GM12878 (cell line): ENCODE measurements around the gene TOX4.

Experiments used
- CHD1 ChIP-seq: IDR thresholded peaks from 2 replicates; pipeline ENCODE4 v1.6.1; 2012; ENCODE audit warnings: low read depth, low read length, improper control_type of control experiment
- NFYA ChIP-seq: IDR thresholded peaks from 2 replicates; pipeline ENCODE4 v1.6.1; 2011; ENCODE audit warnings: low read depth, mild to moderate bottlenecking, low read length, improper control_type of control experiment, borderline replicate concordance
- PAX5 ChIP-seq: IDR thresholded peaks from 2 replicates; pipeline ENCODE4 v1.6.1; 2011; ENCODE audit warnings: low read depth, low read length, borderline replicate concordance
- TF ChIP-seq, protein P1 (sequence below): IDR thresholded peaks from 2 replicates; pipeline ENCODE4 v1.6.1; 2011; ENCODE audit warnings: borderline replicate concordance, low read depth, mild to moderate bottlenecking, moderate library complexity, low read length; ENCODE audit not compliant: insufficient read depth, poor library complexity, severe bottlenecking
- TF ChIP-seq, protein P2 (sequence below): IDR thresholded peaks from 2 replicates; pipeline ENCODE4 v1.6.1; 2012; ENCODE audit warnings: mild to moderate bottlenecking, low read depth, low read length
- TF ChIP-seq, protein P3 (sequence below), 3 experiments: IDR thresholded peaks in 2 of 3; conservative IDR thresholded peaks in 1 of 3; 2 replicates each; pipeline ENCODE4 v1.5.1; 2011; ENCODE audit warnings: low read depth in 3 of 3, low read length in 3 of 3, mild to moderate bottlenecking in 3 of 3, control low read depth in 2 of 3, moderate library complexity in 2 of 3, inconsistent platforms in 1 of 3, mixed read lengths in 1 of 3; ENCODE audit not compliant: control insufficient read depth in 2 of 3, insufficient read depth in 1 of 3; ENCODE audit errors: extremely low read depth in 1 of 3
- TF ChIP-seq, protein P4 (sequence below): IDR thresholded peaks from 2 replicates; pipeline ENCODE4 v1.6.1; 2011; ENCODE audit warnings: borderline replicate concordance, low read depth, mild to moderate bottlenecking, moderate library complexity, mixed read lengths, low read length; ENCODE audit not compliant: insufficient read depth; ENCODE audit errors: extremely low read length

DNA sequence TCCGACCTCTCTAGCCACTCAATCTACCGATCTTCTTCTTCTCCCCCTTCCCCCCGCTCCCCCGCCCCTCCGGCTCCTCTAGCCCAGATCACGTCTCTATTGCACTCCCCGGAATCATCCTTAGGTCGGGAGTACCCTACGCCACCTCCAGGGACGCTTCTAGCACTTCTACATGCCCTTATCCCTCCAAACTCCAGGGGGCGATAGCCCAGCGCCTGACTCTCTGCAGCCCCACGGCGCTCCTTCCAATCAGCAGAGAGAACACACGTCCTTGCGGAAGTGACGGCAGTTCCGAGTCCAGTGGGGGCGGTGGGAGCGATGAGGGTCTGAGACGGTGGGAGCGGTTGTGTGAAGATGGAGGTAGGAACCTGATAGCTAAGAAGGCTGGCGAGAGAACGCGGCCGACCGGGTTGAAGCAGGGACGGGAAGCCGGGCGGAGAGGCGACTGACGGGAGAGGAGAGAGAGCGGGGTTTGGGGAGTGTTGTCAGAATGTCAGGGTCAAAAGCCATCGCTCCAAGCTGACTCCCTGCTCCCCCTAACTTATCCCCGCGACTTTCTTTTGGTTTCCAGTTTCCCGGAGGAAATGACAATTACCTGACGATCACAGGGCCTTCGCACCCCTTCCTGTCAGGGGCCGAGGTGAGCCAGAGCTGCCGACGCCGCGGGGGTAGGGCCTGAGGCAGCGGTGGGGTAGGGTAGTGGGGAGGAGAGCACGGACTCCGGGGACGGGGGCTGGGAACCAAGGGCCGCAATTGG is at the start of gene TOX4, which contains the start of gene RAB2B:
- TF ChIP-seq, protein P1, sequence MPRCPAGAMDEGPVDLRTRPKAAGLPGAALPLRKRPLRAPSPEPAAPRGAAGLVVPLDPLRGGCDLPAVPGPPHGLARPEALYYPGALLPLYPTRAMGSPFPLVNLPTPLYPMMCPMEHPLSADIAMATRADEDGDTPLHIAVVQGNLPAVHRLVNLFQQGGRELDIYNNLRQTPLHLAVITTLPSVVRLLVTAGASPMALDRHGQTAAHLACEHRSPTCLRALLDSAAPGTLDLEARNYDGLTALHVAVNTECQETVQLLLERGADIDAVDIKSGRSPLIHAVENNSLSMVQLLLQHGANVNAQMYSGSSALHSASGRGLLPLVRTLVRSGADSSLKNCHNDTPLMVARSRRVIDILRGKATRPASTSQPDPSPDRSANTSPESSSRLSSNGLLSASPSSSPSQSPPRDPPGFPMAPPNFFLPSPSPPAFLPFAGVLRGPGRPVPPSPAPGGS = no peak
- TF ChIP-seq, protein P2, sequence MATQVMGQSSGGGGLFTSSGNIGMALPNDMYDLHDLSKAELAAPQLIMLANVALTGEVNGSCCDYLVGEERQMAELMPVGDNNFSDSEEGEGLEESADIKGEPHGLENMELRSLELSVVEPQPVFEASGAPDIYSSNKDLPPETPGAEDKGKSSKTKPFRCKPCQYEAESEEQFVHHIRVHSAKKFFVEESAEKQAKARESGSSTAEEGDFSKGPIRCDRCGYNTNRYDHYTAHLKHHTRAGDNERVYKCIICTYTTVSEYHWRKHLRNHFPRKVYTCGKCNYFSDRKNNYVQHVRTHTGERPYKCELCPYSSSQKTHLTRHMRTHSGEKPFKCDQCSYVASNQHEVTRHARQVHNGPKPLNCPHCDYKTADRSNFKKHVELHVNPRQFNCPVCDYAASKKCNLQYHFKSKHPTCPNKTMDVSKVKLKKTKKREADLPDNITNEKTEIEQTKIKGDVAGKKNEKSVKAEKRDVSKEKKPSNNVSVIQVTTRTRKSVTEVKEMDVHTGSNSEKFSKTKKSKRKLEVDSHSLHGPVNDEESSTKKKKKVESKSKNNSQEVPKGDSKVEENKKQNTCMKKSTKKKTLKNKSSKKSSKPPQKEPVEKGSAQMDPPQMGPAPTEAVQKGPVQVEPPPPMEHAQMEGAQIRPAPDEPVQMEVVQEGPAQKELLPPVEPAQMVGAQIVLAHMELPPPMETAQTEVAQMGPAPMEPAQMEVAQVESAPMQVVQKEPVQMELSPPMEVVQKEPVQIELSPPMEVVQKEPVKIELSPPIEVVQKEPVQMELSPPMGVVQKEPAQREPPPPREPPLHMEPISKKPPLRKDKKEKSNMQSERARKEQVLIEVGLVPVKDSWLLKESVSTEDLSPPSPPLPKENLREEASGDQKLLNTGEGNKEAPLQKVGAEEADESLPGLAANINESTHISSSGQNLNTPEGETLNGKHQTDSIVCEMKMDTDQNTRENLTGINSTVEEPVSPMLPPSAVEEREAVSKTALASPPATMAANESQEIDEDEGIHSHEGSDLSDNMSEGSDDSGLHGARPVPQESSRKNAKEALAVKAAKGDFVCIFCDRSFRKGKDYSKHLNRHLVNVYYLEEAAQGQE = no peak
- TF ChIP-seq NFYA (peak; percentile 25; the same call in 1 of the 2 replicates), PAX5 (no peak; the same call in 1 of the 2 replicates), CHD1 (no peak)
- TF ChIP-seq, protein P3, sequence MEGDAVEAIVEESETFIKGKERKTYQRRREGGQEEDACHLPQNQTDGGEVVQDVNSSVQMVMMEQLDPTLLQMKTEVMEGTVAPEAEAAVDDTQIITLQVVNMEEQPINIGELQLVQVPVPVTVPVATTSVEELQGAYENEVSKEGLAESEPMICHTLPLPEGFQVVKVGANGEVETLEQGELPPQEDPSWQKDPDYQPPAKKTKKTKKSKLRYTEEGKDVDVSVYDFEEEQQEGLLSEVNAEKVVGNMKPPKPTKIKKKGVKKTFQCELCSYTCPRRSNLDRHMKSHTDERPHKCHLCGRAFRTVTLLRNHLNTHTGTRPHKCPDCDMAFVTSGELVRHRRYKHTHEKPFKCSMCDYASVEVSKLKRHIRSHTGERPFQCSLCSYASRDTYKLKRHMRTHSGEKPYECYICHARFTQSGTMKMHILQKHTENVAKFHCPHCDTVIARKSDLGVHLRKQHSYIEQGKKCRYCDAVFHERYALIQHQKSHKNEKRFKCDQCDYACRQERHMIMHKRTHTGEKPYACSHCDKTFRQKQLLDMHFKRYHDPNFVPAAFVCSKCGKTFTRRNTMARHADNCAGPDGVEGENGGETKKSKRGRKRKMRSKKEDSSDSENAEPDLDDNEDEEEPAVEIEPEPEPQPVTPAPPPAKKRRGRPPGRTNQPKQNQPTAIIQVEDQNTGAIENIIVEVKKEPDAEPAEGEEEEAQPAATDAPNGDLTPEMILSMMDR (IDR thresholded peaks at IDR 0.05 in 2 of 3, conservative IDR thresholded peaks at IDR 0.05 in 1 of 3; ENCODE audit: control insufficient read depth in 2 of 3, extremely low read depth in 1 of 3, insufficient read depth in 1 of 3, low read depth in 3 of 3, low read length in 3 of 3) = peak; percentile 98 to 99 (median 99)
- TF ChIP-seq, protein P4, sequence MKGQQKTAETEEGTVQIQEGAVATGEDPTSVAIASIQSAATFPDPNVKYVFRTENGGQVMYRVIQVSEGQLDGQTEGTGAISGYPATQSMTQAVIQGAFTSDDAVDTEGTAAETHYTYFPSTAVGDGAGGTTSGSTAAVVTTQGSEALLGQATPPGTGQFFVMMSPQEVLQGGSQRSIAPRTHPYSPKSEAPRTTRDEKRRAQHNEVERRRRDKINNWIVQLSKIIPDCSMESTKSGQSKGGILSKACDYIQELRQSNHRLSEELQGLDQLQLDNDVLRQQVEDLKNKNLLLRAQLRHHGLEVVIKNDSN = no peak
